HG02981 (cell line): ENCODE measurements around the gene MAPK11.

Experiments
- ATAC-seq: cut with Tn5 transposase; IDR thresholded peaks from one replicate; pipeline ENCODE4 v1.9.1; 2021; ENCODE audit warnings: mild to moderate bottlenecking, moderate library complexity; ENCODE audit not compliant: unreplicated experiment

Gene MAPK11

DNA sequence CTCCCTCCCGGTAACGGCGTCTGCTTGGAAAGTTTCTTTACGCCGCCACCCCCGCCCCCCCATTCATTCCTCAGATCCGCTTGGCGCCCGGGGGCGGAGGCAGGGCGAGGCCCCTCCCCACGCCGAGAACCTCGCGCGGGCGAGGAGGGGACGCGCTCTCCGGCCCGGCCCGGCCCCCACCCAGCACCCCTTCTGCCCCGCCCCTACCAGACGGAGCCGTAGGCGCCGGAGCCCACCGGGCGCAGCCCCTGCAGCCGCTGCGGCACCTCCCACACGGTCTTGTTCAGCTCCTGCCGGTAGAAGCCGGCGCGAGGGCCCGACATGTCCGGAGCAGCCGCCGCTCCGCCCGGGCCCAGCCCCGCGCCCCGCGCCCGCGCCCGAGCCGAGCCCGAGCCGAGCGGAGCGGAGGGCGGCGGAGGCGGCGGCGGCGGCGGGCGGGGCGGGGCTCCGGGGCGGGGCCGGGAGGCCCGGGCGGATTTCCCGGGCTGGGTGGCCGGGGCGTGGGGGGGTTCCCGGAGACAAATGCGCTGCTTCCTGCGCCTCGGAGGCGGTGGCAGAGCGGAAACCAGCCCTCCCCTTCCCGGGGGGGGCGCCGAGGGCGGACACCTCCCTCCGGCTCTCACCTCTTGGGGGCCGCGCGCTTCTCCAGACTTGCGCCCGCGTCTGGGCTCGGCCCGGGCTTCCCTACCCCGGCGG is at the start of gene MAPK11:
Gene MAPK11 (minus strand): TSS at position 411 of the 696 bp plus-strand sequence. CDS start 88 bp downstream, at position 323.
- no peak for ATAC-seq

DNA sequence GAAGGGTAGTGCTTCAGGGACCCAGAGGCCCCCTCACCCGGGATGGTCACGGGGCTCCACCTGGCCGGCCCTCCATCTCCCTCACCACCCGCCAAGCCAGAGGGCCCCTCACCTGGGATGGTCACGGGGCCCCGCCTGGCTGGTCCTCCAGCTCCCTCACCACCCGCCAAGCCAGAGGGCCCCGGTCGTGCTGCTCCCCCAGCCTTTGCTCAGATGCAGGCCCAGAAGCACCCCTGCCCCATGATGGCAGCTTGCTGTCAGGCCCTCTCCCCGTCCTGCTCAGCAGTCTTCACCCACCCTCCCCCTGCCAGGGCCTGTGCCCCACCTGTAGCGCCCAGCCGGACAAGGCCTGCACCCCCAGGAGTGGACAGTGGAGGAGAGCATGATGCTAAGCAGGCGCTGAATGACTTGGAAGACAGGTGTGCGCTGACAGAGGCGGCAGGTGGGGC is 49.3 kb upstream of the MAPK11 start:
- no peak for ATAC-seq

DNA sequence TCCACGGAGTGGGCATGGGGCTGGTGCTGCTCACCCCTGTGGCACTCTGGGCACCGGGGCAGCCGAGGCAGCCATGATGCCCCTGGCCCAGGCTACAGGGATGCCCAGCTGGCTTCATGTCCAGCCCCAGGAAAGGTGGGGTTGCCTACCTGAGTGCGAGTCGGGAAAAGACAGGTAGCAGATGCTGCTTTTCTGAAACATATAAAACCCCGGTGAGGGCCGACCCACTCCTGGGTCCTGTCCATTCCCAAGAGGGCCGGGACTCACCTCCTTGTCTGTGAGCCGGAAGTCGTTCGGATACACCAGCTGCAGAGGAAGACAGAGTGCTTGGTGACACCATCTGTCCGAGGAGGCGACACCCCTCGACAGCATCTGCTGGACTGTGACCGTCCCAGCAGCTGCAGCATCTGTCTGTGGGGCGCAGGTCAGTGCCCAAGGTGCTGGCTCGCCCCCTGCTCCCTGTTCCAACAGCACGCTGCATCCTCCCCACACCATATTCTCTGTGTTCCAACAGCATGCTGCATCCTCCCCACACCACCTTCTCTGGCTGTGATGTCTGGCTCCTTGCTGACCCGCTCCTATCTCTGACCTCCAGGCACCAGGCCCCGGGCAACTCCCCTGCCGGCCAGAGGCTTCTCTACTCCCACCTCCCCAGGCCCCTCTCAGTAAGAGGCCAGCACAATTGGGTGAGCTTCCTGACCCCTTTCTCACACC is 48.7 kb upstream of the MAPK11 start:
- ATAC-seq, result no peak

DNA sequence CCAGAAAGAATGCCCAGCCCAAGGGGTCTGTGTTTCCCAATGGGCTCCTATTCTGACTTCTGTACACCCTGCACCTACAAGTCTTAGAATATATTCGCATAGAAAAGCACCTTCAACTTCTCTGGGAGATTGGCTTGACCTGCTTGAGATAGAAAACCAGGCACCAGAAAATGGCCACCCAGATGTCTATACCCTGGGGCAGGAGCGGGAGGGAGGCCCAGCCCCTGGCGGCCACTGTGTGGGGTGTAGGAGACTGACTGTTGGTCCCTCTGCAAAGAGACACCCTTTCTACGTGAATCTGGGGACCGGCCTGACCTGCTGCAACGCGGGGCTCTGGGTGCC is 48.1 kb upstream of the MAPK11 start:
- no peak for ATAC-seq

DNA sequence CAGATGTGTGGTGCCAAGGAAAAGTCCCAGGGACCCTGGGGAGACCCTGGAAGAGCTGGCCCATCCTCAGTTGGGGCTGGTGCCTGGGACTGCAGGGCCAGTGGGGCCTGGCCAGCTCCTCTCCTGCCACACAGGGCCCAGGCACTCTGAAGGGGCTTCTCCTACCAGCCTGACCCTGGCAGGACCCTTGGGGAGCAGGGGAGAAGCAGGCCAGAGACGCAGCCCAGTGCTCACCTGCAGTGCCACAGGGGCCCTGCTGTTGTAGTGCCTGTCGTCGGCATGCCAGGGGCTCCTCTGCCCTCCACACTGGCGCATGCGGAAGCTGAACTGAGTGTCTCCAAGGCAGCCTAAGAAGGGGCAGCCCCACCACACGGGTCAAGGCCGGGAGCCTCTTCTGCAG is 47.5 kb upstream of the MAPK11 start:
- ATAC-seq, result no peak

DNA sequence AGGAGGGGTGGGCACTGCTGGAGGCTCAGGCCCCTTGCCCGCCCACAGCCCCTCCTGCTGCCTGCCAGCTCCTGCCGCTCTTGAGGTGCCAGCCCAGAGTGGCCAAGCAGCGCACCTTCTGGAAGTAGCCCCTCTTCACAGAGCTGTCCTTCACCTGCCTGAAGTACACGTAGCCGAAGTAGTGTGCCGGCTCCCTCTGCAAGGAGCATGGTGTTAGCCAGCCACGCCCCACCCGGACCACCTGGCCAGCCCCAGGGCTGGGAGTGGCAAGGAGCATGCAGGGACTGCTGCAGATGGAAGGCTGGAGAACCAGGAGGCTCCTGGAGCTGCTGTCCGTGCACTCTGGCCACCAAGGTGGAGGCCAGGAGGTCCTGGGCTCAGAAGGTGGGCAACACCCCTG is 47.0 kb upstream of the MAPK11 start:
- no peak for ATAC-seq

DNA sequence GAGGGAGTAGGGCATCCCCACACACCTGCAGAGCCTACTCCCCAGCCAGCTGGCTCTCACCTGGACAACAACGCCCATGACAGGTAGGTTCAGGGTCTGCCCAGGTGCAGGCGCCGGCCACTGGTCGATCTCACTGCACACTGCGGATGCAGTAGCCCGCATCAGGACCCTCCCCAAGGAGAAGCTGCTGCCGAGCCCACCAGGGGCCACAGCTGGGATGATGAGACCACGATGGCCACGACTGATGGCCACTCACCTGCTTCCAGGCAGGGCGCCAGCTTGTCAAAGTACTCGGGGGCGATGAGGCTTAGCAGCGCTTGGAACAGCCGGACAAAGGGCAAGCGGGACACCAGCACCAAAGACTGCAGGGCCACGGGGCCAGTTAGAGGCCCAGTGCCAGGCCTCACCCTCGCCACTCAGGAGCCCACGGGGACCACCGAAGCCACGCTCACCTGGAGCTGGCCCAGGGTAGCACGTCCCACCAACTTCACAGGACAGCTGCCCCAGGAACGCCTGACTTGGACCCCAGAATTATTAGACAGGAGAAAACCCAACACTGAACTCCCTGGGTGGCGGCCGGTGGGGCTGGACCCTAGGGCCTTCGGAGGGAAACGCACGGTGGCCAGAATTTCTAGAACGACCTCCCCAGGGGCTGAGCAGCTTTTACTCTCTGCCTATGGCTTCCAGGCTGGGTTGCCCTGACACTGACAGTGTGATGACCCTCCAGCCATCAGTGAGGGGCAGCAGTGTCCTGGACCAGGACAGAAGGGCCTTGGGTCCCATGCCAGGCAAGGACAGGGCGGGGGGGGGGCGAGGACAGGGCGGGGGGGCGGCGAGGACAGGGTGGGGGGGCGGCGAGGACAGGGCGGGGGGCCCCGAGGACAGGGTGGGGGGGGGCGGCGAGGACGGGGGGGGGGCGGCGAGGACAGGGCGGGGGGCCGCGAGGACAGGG is 46.2 kb upstream of the MAPK11 start:
- ATAC-seq, result no peak

DNA sequence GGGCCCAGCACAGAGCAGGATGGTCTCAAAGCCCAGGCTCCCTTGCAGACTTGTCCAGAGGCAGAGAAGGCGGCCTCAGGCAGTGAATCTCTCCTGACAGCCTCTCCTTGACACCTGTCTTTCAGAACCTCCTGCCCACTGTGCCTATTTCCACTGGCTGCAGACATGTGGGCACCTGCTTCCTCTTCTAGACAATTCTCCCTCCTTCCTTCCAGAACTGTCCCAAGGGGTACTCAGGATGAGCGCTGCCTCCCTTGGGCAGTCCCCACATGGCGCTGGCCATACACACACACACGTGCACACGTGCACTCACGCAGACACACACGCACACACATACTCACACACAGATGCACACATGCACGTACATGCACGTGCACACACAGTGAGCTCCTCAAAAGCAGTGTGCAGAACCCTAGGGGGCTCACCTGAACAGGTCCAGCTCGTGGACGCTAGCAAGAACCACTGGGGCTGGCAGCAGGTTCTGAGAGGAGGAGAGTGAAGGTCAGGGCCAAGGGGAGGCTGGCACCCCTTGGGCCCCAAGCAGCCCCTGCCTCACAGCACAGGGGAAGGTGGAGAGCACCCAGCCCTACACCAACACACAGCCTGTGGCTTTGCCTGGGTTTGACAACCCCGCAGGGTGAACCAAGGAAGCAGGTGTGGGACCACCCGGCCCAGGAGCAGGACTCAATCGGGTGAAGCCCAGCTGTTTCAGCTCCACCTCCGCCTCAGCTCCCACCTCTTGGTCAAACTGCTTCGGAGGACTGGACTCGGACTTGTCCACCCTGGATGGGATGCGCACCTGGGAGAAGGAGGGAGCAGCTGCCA is 45.3 kb upstream of the MAPK11 start:
- no peak for ATAC-seq

DNA sequence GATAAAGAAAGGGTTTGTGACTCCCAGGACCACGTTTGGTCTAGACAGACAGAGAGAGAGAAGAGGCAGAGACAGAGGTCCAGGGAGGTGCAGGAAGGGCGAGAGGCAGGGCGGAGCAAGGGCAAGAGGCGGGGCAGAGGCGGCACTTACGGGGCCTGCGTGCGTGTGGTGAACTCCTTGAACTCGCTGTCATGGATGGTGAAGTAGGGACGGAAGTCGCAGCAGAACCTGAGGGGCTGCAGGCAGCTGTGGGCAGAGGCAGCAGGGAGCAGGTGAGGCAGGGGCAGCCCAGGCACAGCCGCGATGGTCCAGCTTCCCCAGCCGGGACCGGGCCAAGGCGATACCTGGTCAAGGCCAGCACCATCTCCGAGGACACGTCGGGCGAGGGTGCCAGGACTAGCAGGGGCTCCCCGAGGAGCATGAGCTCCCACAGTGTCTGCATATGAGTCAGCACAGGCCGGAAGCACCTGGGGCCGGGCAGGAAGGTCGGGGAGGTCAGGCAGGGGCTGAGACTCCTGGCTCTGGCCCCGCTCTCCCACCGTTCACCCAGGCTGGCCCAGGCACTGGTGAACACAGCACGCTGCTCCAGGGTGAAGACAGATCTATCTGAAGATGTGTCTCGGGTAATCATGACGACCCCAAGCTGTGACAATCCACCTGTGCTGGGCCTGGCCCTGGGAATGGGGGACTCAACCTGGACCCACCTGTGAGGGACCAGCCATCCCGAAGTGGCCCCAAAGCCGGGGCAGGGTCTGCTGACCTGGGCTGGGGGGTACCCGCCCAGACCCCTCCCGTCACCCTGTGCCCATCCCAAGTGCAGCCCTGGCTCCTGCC is 44.5 kb upstream of the MAPK11 start:
- peak; percentile 68 for ATAC-seq

DNA sequence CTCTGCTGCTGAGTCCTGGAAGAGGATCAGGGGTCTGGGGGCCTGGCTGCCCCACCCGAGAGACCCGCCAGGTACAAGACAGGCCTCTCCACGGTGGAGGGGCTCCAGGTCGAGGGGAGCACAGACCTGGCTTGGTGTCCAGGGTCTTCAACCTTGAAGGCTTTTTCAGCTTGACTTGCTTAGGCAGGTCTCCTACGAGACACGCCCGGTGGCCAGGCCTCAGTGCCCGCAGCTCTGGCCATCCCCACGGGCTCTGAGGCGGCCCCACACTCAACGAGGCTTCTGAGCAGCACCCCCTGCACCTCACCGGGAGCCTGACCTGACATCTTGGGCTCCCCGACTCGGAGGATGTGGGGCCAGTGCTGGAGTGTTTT is 43.9 kb upstream of the MAPK11 start:
- ATAC-seq, result no peak

DNA sequence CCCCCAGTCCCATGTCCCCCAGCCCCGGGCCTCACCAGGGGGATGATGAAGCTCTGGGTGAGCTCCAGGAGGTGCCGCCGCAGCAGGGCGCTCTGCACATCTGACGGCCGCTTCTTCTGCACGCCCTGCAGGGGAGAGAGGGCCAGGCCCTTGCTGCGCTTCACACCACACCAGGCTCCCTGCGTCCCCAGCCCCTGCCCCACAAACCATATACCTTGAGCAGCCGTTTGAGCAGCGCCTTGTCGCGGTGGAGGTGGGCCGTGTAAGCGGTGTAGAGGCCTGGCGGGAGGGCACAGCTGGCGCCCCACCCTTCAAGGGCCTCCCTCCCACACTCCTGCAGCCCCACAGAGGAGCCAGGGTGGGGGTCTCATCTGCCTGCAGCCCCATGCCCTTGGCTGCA is 43.4 kb upstream of the MAPK11 start:
- no peak for ATAC-seq

DNA sequence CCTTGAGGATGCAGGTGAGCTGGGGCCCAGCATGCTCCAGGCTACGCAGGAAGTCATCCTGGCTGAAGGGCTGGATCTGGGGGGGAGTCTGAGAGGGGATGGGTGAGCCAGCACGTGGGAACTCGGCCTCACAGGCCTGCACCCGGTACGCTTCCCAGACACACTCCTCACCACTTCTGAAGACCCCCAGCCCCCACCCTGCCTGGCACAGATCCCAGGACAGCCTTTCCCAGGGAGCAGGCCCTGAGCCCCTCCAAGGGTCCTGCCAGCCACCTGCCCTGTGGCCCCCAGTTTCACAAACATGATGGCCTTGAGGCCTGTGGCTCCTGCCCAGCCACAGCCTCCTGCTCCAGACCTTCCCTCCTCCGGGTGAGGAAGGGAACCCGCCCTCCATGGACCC is 42.8 kb upstream of the MAPK11 start:
- no peak for ATAC-seq

DNA sequence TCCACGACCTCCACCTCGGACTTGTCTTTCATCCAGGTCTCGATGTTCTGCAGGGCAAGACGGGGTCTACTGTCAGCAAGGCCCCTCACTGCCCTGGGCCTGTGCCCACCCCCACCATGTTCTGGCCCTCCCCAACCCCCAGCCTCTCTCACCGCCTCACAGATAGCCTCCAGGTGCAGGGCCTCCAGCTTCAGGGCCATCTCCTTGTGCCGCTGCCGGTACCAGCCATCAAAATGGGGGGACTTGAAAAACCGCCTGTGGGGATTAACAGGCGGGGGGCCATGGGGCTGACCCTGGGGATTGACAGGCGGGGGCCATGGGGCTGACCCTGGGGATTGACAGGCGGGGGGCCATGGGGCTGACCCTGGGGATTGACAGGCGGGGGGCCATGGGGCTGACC is 42.2 kb upstream of the MAPK11 start:
- no peak for ATAC-seq

DNA sequence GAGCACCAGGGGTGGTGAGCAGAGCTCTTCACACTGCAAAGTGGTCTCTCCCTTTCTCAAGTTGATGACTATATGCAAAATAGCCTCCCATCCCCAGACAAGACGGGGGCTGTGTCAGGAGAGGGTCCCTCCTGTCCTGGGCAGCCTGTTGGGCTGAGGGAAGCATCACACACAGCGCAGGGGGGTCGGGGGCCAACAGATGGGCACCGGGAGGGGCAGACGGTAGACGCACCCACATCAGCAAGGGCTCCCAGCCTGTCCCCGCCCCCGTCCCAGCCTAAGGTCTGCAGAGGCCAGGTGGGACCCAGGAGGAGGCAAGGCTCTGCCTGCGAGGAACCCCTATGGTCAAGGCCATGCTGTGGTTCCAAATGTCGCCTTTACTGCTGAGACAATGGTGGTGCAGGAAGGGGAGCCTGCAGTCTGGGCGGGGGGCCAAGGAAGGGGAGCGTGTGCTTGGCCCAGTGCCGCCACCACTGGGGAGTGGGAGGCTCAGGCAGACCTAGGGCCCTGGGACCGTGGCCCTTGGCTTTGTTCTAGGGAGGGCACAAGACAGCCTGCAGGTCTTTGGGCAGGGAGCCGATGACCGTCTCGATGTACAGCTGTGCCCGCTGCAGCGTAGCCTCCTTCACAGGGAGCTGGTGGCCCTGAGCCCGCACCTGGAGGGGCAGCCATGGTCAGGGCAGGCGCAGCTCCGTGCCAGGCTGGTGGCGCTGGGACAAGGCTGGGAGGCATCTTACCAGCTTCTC is 41.6 kb upstream of the MAPK11 start:
- no peak for ATAC-seq

DNA sequence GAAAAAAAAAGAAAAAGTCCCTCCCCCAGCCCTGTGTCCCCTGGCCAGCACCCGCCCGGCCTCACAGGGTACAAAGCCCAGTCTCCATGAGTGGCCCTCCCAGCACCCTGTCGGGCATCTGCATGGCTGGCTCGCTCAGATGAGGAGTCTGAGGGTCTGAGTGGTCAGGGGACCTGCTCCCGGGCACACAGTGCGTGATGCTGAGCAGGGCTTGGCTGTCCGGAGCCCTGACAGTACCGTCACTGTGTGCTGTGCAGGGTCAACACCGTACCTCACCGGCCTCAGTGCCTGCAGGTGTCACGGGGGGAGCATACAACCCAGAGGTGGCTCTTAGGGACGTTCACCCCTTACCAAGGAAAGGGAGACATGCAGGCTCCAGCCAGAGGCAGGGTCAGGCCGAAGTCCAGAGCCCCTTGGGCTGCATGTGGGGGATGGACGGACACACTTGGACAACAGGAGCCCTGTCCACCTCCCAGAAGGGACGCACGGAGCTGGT is 40.8 kb upstream of the MAPK11 start:
- ATAC-seq, result no peak

DNA sequence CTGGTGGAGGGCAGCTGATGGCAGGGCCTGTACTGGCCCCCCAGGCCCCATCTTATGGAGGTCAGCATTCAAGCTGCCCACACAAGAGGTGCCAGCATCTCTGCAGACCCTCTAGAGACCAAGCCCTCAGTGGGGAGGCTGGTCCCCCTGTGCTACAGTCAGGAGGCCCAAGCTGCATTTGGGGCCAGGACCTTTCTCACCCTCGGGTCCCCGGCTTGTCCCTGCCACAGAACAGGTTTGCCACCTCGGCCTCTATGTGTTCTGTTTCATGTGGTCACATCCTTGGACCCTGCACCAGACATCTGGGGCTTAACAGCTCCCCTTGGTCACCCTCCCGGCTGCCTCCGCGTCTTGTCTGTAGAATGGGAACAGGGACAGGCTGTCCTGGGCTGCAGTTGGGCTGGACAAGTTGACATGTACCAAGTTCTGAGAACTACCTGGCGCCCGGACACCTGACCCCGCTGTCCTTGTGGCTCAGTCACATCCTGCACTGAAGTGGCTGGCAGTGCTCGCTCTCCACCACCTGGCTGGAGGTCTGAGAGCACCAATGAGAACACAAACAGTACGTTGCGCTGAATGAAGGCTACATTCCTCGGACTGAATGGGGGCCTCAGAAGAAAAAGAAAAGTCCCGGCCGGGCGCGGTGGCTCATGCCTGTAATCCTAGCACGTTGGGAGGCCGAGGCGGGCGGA is 40.0 kb upstream of the MAPK11 start:
- ATAC-seq, result no peak

DNA sequence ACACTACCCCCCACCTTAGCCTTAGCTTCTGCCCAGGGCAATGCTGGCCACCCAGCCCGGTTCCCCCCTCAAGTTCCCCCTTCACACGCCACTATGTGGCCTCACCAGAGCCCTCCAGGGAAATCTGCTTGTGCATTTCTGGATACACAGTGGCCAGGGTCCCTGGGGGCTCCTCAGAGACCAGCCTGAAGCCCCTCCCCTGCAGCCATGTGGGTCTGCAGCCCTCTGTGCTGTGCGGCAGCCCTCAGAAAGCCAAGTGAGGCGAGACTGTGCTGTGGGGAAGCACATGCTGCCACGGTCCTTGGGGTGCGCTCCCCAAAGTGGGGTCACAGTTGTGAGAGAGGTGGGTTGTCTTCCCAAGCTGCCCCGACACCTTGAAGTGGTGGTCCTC is 39.4 kb upstream of the MAPK11 start:
- no peak for ATAC-seq

DNA sequence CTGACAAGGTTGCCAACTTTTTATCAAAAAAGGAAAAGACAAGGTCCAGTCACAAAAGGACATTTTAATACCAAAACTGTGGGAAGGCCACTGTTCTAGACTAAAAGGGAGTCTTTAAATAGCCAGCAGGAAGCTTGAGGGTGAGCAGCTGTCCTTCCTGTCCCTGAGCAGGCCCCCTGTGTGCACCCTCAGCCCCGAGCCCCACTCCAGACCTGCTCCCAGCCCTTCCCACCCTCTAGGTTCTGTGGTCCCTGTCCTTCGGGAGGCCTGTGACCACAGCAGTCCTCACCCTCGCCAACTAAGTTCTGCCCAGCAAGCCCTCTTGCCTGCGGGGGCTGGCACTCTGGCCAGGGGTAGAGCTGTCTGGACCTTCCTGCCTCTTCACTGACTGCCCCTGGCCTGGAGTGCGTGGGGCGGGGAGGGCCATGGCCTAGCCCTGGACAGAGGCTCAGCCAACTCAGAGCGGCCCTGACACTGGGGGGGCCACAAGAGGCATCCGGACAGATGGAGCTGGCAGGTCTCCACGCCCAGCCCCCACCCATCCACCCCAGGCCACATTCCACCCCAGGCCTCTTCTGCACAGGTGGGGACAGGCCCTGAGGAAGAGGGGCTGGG is 38.9 kb upstream of the MAPK11 start:
- ATAC-seq, result no peak
